ENCODE measurements around the gene SAT2.
A peak's percentile ranks its signal among the peaks of the same experiment; 100 is the strongest.

The SAT2 gene

GRCh38 chr17:7627250-7628121 is at the start of gene SAT2:
SAT2 (minus strand) TSS chr17:7627821; CDS start chr17:7627635, 186 bp downstream.
- peak; percentile 92 for DNase-seq

GRCh38 chr17:7676533-7676932 is 48.9 kb upstream of the SAT2 start:
- DNase-seq: no peak

- no peak for DNase-seq
Observed at GRCh38 chr17:7674934-7675333, 47.3 kb upstream of the SAT2 start.

GRCh38 chr17:7673239-7673638 is 45.6 kb upstream of the SAT2 start:
- DNase-seq: peak; percentile 44

- no peak for DNase-seq
Observed at GRCh38 chr17:7668482-7668881, 40.9 kb upstream of the SAT2 start.

GRCh38 chr17:7667656-7668406 is 40.2 kb upstream of the SAT2 start:
- no peak for DNase-seq

- DNase-seq: no peak
Observed at GRCh38 chr17:7656958-7657609, 29.5 kb upstream of the SAT2 start.

- no peak for DNase-seq
Observed at GRCh38 chr17:7655541-7655840, 27.9 kb upstream of the SAT2 start.

GRCh38 chr17:7654832-7655540 is 27.4 kb upstream of the SAT2 start:
- no peak for DNase-seq

GRCh38 chr17:7652388-7653356 is 25.1 kb upstream of the SAT2 start:
- DNase-seq: no peak

GRCh38 chr17:7651665-7652387 is 24.2 kb upstream of the SAT2 start:
- no peak for DNase-seq

GRCh38 chr17:7651097-7651664 is 23.6 kb upstream of the SAT2 start:
- DNase-seq: no peak

GRCh38 chr17:7650509-7651096 is 23.0 kb upstream of the SAT2 start, which contains the start of gene ATP1B2:
ATP1B2 (plus strand) TSS chr17:7650926; CDS start chr17:7651519, 593 bp downstream.
- peak; percentile 79 for DNase-seq

GRCh38 chr17:7647018-7647417 is 19.4 kb upstream of the SAT2 start:
- no peak for DNase-seq

- no peak for DNase-seq
Observed at GRCh38 chr17:7646457-7646856, 18.8 kb upstream of the SAT2 start.

- DNase-seq: peak; percentile 14
Observed at GRCh38 chr17:7644775-7645174, 17.2 kb upstream of the SAT2 start.

- DNase-seq: peak; percentile 33
Observed at GRCh38 chr17:7641635-7642034, 14.0 kb upstream of the SAT2 start.

- no peak for DNase-seq
Observed at GRCh38 chr17:7640783-7641182, 13.2 kb upstream of the SAT2 start.

GRCh38 chr17:7636163-7636562 is 8.5 kb upstream of the SAT2 start:
- DNase-seq: no peak

GRCh38 chr17:7634384-7634783 is 6.8 kb upstream of the SAT2 start:
- DNase-seq: no peak
